GM10847 (cell line): Measurements from ENCODE around the gene UBE2N.

Experiments
- POLR2A ChIP-seq: IDR thresholded peaks from 2 replicates; pipeline ENCODE4 v1.6.1; 2011; ENCODE audit not compliant: insufficient read length; ENCODE audit errors: extremely low read depth

UBE2N gene

DNA sequence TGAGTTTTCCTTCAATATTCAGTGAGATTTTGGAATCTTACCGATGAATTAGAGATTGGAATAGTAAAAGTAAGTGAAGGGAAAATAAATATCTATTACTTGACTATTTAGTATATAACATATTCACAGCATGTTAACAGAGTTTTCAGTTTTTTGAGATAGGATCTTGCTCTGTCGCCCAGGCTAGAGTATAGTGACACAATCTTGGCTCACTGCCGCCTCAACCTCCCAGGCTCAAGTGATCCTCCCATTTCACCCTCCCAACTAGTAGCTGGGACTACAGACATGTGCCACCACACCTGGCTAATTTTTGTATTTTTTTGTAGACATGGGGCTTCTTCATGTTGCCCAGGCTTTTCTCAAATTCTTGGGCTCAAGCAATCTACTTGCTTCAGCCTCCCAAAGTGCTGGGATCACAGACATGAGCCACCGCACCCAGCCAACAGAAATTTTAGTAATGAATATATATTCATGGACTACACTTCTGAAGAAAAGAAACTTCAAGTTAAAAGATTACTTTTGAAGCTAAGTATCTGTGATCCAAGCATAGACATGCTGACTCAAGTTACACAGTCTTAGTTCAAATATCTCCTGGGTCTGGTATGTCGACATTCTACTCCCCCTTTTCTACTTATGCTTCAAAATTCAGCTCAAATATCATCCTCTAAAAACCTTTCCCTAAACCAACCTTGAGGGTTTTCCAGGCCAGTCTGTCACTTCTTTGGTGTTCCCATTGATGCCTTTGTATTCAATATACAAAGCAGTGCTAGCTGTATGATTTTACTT is 13.8 kb downstream of the UBE2N start:
- TF ChIP-seq POLR2A: no peak

DNA sequence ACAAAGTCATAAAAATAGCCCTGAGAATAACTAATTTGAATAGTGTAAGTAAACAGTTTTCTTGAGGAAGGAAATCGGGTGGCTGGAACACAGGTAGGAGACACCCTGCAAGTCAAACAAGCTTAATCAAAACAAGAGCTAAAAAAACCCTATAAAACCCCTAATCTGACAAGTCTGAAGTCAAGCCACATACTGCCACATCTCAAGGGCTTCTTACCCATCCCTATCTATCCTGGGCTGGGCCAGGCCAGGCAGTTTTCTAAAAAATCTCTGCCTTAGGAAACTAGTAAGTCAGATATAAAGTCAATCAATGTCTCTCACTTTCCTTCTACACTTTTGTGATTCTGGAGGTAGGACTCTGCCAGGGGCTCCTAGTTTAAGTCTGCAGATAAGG is 15.3 kb downstream of the UBE2N start:
- TF ChIP-seq POLR2A: no peak

DNA sequence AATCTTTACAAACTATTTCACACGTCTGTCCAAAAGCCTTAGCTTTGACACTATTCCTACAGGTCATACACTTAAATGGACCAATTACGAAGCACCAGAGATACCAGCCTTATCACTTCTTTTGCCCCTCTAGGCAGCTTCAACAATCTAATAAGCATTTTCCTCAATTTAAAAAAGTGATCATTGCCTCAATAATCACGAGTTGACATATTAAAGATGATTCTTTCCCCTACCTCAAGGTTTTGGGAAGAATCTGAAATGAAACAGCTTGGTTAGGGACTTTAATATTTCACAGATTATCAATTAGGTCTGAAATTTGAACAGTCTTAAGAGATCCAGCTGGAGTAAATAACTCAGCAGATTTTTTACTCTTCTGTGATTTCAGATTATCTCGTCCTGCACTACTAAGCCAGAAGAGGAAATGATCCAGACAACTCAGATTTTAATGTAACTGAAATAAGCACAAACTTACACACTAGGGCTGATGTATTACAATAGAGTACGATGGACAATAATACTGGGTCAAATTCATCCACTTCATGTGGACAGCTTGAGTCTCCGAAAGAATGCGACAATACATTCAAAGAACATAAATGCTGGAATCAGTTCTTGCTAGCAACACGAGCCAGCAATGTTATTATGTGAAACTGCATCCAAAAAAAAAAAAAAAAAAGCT is 15.9 kb downstream of the UBE2N start:
- no peak for TF ChIP-seq POLR2A

DNA sequence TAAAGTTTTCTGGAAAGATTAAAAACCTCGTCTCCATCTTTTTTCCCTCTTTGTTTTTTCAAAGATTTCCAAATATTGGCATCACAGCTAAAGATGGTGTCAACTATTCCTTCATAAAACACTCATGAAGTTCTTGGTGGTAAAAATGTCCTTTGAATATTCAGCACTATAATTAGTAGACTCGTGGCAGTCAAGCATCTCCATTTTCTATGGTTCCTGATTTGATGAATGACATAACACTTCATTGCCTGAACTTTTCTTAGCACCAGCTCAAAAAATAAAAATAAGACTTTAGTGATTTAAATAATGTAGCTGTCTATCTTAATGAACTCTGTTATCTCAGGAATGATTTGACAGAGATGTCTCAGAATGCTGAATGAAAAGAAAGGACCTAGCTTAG is 19.7 kb downstream of the UBE2N start:
- no peak for TF ChIP-seq POLR2A

DNA sequence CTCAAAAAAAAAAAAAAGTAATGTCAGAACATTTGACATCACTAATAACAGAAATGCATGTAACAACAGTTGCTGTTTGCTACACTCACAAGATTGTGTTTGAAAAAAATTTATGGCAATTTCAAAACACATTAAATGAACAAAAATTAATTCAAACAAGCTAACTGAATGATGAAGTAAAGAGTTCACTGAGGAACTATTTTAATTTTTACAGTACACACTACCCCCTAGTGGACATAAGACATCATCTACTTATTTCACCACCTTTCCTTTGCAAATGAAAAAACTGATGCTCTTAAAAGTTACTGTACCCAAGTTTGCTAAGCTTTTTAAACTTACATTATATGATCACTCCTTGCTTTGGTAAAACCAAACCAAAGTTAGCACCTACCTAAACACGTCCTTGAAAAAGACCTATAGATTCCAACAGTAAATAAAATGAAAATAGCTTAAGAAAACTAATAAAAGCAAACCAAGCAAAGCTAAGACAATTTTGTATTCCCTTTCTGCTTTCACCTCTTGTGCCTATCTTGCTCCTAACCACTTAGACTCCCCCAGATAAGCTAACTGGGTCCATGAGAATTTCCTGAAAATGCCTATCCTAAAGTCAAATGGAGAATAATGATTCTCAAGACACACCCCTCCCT is 22.2 kb downstream of the UBE2N start:
- no peak for TF ChIP-seq POLR2A

DNA sequence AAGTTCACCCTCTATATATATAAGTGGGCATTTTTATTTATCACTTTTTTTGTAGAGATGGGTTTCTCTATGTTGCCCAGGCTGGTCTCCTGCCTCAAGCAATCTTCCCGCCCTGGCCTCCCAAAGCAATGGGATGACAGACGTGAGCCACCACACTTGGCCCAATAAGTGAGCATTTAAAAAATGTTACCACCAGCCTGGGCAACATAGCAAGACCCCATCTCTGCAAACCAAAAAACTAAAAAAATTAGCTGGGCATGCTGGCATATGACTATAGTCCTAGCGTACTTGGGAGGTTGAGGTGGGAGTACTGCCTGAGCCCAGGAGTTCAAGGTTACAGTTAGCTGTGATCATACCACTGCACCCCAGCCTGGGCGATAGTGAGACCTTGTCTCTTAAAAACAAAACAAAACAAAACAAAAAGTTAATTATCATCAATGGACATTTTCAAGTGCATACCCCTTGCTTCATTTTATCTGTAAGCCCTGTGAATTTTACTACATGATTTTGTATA is 23.7 kb downstream of the UBE2N start:
- TF ChIP-seq POLR2A: no peak

DNA sequence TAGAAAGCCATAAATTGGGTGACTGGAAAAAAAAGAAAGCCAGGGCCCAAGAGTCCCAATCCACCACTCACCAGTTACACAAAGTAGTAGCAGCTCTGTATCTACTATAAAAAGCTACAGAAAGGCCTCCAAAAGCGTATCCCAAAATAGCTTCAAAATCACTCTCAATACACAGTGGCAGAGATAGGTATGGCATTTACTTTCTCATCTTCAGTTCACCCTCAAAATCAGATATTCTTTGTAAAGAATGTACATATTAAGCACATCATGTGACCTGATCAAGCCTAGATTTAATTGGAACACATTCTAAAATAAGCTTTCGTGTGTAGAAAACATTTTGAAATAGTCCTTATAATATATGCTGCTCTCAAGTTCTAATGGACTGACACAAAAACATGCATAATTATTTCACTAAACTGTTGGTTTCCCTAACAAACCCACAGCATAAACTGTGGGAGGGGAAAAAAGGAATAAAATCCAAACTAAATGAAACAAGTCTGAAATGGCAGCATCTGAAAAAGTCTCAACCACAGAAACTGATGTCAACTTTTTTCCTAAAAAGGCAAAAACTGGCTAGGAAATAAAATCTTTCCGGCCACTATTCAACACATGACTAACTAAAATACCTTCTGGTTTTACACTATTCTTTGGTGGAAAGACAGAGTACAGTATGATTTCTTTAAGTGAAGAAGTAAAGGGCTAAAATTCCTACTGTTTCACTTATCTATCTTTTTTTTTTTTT is 25.9 kb downstream of the UBE2N start:
- no peak for TF ChIP-seq POLR2A

DNA sequence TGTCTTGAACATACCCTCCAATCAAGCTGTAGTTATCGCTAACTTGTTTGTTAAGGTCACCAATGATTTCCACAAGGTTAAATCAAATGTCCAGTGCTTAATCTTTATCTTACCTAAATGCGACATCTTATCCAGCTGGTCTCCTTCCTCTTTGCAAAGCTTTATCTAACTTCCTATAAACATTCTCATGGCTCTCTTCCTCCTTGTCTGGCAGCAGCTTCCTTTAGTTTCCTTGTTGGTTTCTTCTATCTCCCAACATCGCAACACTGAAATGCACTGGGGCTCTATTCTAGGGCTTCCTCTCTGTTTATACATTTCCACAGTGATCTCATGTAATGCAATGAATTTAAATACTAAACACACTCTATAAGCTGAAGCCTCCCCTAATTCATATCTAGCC is 28.7 kb downstream of the UBE2N start:
- no peak for TF ChIP-seq POLR2A

DNA sequence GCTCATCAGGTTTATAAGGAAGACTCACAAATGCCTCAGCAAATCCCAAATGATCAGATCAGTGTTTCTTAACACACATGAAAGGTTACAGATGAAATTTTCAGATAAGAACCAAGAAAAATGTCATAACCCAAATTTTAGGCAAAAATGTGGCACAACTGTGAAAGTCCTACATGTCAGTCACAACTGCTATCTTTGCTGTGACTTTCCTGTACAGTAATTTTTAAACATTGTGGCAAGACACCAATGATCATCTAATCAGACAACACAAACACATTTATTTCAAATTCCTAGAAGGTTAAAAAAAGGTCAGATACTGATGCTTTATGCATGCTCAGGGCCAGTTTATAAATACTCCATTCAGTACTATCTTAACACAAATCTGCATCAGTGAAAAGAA is 32.9 kb downstream of the UBE2N start:
- TF ChIP-seq POLR2A: no peak

DNA sequence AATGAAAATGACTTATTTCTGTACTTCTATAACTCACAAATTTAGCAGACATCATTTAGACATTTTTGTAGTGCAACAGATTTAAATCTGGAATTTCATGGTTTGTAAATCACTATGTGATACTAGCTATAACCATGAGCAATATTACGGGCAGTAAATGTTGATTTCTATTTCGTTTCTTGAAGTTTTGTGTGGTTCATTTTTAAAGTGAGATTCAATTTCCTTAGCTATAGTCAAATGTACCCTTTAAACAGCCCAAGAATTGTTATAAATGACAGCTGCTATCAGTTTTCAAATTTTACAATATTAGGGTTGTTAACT is 33.8 kb downstream of the UBE2N start:
- TF ChIP-seq POLR2A: no peak

DNA sequence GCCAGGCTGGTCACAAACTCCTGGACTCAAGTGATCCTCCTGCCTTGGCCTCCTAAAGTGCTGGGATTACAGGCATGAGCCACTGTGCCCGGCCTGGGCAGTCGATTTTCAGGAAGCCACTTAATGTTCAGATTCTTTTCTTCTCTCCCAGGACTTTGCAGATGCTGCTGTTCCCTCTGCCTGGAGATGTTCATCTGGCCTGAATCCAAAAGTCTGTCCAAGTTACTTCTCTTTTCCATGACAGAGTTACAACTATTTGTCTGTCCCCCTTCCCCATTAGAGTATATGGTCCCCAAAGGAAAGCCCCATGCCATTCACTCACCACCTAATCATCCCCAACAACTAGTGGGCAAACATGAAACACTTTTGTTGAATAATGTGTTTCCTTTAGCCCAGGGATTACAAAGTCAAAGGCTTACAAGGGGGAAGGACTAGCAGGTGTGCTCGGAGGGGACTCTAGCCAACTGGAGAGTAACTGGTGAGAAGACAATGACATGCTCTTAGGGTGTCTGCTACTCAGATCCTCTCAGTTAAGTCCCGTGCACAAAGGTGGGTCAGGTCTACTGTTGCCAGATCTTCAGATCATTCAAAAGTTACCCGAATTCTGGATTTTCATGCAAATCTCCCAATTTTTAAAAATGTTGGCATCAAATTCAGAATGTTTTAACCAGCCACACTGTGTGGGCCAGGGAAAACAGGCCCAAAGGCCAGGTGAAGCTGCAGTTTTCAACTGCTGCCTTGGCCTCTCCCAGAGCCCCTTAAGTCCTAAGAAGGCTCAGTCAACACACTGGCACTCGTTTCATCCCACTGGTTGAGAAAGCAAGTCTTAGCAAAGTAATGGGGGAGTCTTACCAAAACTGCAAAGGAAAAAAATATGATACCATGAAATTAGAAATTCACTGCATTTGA is 34.4 kb downstream of the UBE2N start:
- TF ChIP-seq POLR2A: no peak

DNA sequence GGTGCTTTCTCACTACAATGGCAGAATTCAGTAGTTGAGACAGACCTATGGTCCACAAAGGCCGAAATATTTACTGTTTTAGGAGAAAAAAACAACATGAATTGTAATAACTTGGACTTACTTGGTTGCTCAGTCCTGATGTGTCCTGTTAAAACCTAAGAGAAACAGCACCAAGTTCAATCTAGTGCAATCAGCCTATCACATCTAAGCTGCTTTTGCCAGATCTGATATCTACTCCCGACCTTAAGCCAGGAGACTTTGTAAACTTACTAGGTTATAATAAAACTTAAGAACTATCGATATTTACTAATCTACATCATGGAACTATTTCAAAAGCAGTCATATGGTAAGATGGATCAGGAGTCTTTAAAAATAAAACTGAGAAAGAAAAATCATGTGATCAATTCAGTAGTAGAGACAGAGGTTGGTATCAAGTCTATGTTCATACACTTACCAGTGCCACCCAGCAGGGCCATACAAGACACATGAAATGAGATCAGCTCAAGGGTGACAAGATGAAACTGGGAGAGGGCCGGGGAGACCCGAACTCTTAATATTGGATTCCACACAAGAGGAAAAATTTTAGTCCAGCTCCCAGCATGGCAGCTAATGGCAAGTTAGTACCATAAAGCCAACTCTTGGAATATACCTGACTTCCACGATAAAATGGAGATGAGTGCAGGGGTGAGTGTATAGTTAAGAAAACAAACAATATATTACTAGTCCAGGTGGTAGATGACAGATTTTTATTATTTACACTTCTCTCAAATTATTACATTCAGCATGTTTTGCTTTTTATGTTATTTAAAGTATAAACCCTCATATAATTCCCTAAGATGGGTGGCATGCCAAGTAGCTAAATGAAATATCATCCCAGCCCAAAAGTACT is 36.5 kb downstream of the UBE2N start:
- TF ChIP-seq POLR2A: no peak

DNA sequence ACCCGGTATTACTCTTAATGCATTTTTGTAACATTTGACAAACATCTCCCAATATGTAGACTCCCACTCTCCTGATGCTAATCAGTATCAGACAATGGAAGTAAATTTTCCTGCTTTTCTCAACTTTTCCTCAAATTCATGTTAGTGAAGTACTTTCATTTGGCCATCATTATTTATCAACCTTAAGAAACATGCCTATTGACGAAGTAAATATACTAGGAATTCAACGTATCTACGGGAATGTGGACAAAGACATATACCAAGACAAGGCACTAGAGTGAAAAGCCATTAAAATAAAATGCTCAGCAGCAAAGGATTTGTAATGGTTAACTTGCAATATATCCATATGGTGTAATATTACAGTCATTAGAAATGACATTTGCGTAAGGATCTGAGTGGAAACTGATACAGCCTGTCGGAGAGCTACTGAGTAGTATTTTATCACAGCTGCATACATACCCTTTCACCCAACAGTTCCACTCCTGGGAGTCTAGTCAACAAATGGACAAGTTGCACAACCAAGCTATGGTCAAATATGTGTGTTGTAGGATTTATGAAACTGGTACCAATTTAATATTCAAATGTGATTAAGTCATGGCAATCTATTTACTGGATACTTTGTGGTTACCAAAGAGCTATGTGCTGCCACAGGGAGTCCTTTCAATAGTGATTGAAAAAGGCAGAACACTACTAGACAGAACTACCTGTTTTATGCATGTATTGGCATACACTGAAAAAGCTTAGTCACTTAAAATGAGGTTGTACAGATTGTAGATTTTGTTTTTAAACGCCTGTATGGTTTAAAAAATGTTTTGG is 37.6 kb downstream of the UBE2N start:
- TF ChIP-seq POLR2A: no peak
